Measurements from ENCODE around the gene ZNF107.

GRCh38 chr7:64729089-64729848, 63.3 kb downstream of the ZNF107 start:
- TF ChIP-seq CTCF (IDR thresholded peaks at IDR 0.05; ENCODE audit: low read length) = no peak
- no peak for TF ChIP-seq EZH2 (IDR thresholded peaks at IDR 0.05; ENCODE audit: borderline replicate concordance, low read length)
